Endothelial cell of umbilical vein (primary cell): Measurements from ENCODE around the gene NFATC2.

Experiments
- EZH2 ChIP-seq: IDR thresholded peaks from 2 replicates; pipeline ENCODE4 v1.6.1; 2012; ENCODE audit warnings: borderline replicate concordance, low read depth, mild to moderate bottlenecking, moderate library complexity, low read length, inconsistent platforms; ENCODE audit not compliant: severe bottlenecking
- FOS ChIP-seq: IDR thresholded peaks from 2 replicates; pipeline ENCODE4 v1.6.1; 2011; ENCODE audit warnings: mild to moderate bottlenecking, low read length, moderate library complexity, borderline replicate concordance; ENCODE audit not compliant: insufficient read depth
- GATA2 ChIP-seq: IDR thresholded peaks from 2 replicates; pipeline ENCODE4 v1.7.0; 2011; ENCODE audit warnings: low read depth, mild to moderate bottlenecking, moderate library complexity, mixed read lengths, low read length; ENCODE audit not compliant: insufficient read length, insufficient read depth
- JUN ChIP-seq: IDR thresholded peaks from 2 replicates; pipeline ENCODE4 v1.6.1; 2011; ENCODE audit warnings: borderline replicate concordance, low read depth; ENCODE audit not compliant: insufficient read length, insufficient read depth
- MYC ChIP-seq: IDR thresholded peaks from one replicate; pipeline ENCODE4 v1.6.1; 2011; ENCODE audit warnings: mild to moderate bottlenecking, low read depth, low read length
- POLR2A ChIP-seq: IDR thresholded peaks from 2 replicates; pipeline ENCODE4 v1.6.1; 2012; ENCODE audit warnings: low read depth, mild to moderate bottlenecking, control low read depth, low read length
- POLR2AphosphoS5 ChIP-seq: IDR thresholded peaks from 2 replicates; pipeline ENCODE4 v1.6.1; 2012; ENCODE audit warnings: low read depth, mild to moderate bottlenecking, control low read depth, low read length, moderate library complexity; ENCODE audit not compliant: insufficient read depth
- TF ChIP-seq, protein P1 (sequence below), 2 donors: IDR thresholded peaks; 1 replicate in 1 of 2; 2 replicates in 1 of 2; pipeline ENCODE4 v1.5.1; 2011; ENCODE audit warnings: low read length in 2 of 2, mild to moderate bottlenecking in 2 of 2, moderate library complexity in 2 of 2, control low read depth in 1 of 2, inconsistent platforms in 1 of 2, low read depth in 1 of 2; ENCODE audit not compliant: insufficient read depth in 1 of 2; ENCODE audit errors: extremely low read depth in 1 of 2

DNA sequence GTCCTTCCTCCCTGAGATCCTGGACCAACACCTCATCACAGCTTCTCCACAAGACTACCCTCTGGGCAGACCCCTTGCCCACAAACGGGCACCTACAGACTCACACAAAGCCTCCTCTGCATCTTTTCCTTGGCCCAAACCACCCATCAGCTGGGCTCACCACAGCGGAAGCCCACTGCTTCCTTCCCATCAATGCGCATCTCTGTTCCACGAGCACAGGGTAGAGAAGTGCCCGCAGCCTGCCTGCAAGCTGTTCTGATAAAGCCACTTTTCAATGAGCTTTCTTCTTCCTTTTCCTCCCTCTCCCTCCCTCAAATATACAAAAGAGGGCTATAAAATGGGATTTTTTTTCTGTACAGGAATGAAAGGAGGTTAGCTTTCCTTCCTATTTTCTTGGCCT, 111.2 kb downstream of the NFATC2 start:
- TF ChIP-seq, protein P1, sequence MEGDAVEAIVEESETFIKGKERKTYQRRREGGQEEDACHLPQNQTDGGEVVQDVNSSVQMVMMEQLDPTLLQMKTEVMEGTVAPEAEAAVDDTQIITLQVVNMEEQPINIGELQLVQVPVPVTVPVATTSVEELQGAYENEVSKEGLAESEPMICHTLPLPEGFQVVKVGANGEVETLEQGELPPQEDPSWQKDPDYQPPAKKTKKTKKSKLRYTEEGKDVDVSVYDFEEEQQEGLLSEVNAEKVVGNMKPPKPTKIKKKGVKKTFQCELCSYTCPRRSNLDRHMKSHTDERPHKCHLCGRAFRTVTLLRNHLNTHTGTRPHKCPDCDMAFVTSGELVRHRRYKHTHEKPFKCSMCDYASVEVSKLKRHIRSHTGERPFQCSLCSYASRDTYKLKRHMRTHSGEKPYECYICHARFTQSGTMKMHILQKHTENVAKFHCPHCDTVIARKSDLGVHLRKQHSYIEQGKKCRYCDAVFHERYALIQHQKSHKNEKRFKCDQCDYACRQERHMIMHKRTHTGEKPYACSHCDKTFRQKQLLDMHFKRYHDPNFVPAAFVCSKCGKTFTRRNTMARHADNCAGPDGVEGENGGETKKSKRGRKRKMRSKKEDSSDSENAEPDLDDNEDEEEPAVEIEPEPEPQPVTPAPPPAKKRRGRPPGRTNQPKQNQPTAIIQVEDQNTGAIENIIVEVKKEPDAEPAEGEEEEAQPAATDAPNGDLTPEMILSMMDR (IDR thresholded peaks at IDR 0.05; ENCODE audit: extremely low read depth in 1 of 2, insufficient read depth in 1 of 2, low read depth in 1 of 2, low read length in 2 of 2), result no peak
- TF ChIP-seq POLR2A (no peak), EZH2 (no peak), POLR2AphosphoS5 (no peak), GATA2 (no peak), JUN (no peak), FOS (no peak), MYC (no peak)
